ENCODE measurements around the gene HOMER1.

The HOMER1 gene

GRCh38 chr5:79514391-79515105 is 614 bp upstream of the HOMER1 start:
- peak; percentile 100 for FAIRE-seq
- peak; percentile 68 for DNase-seq (ENCODE audit: insufficient read length)
- TF ChIP-seq POLR2AphosphoS5 (IDR thresholded peaks at IDR 0.05; ENCODE audit: low read depth, low read length) (peak; percentile 83), TAF1 (IDR thresholded peaks at IDR 0.05; ENCODE audit: borderline replicate concordance, low read depth, low read length) (peak; percentile 27; the same call in 1 of the 2 replicates), POLR2A (IDR thresholded peaks at IDR 0.05; ENCODE audit: low read depth, low read length) (peak; percentile 94)

- no peak for FAIRE-seq
Observed at GRCh38 chr5:79513308-79513703, 628 bp downstream of the HOMER1 start.

GRCh38 chr5:79512471-79513307 is 1.2 kb downstream of the HOMER1 start:
- DNase-seq (ENCODE audit: insufficient read length) = no peak
- TF ChIP-seq POLR2AphosphoS5 (IDR thresholded peaks at IDR 0.05; ENCODE audit: low read depth, low read length) (no peak), TAF1 (IDR thresholded peaks at IDR 0.05; ENCODE audit: borderline replicate concordance, low read depth, low read length) (no peak), POLR2A (IDR thresholded peaks at IDR 0.05; ENCODE audit: low read depth, low read length) (no peak)
- FAIRE-seq = no peak

More at GRCh38 chr5:79513308-79513703, 628 bp downstream of the HOMER1 start:
- DNase-seq (ENCODE audit: insufficient read length) = no peak
- TF ChIP-seq TAF1 (IDR thresholded peaks at IDR 0.05; ENCODE audit: borderline replicate concordance, low read depth, low read length) (no peak), POLR2A (IDR thresholded peaks at IDR 0.05; ENCODE audit: low read depth, low read length) (no peak)

- no peak for TF ChIP-seq TAF1 (IDR thresholded peaks at IDR 0.05; ENCODE audit: borderline replicate concordance, low read depth, low read length)
- no peak for TF ChIP-seq POLR2AphosphoS5 (IDR thresholded peaks at IDR 0.05; ENCODE audit: low read depth, low read length)
- no peak for TF ChIP-seq POLR2A (IDR thresholded peaks at IDR 0.05; ENCODE audit: low read depth, low read length)
- FAIRE-seq = peak; percentile 14
- no peak for DNase-seq (ENCODE audit: insufficient read length)
Observed at GRCh38 chr5:79512049-79512448, 1.9 kb downstream of the HOMER1 start.

GRCh38 chr5:79510638-79511037 is 3.3 kb downstream of the HOMER1 start:
- no peak for TF ChIP-seq TAF1 (IDR thresholded peaks at IDR 0.05; ENCODE audit: borderline replicate concordance, low read depth, low read length)
- TF ChIP-seq POLR2A (IDR thresholded peaks at IDR 0.05; ENCODE audit: low read depth, low read length) = no peak
- TF ChIP-seq POLR2AphosphoS5 (IDR thresholded peaks at IDR 0.05; ENCODE audit: low read depth, low read length) = no peak
- no peak for FAIRE-seq
- no peak for DNase-seq (ENCODE audit: insufficient read length)

GRCh38 chr5:79509244-79509885 is 4.6 kb downstream of the HOMER1 start:
- no peak for FAIRE-seq
- TF ChIP-seq TAF1 (IDR thresholded peaks at IDR 0.05; ENCODE audit: borderline replicate concordance, low read depth, low read length) (no peak), POLR2AphosphoS5 (IDR thresholded peaks at IDR 0.05; ENCODE audit: low read depth, low read length) (no peak)
- no peak for DNase-seq (ENCODE audit: insufficient read length)

- FAIRE-seq (no peak), DNase-seq (ENCODE audit: insufficient read length) (no peak)
- no peak for TF ChIP-seq TAF1 (IDR thresholded peaks at IDR 0.05; ENCODE audit: borderline replicate concordance, low read depth, low read length)
- no peak for TF ChIP-seq POLR2AphosphoS5 (IDR thresholded peaks at IDR 0.05; ENCODE audit: low read depth, low read length)
- no peak for TF ChIP-seq POLR2A (IDR thresholded peaks at IDR 0.05; ENCODE audit: low read depth, low read length)
Observed at GRCh38 chr5:79508794-79509193, 5.1 kb downstream of the HOMER1 start.

GRCh38 chr5:79508354-79508753 is 5.6 kb downstream of the HOMER1 start:
- TF ChIP-seq TAF1 (IDR thresholded peaks at IDR 0.05; ENCODE audit: borderline replicate concordance, low read depth, low read length) = no peak
- no peak for TF ChIP-seq POLR2A (IDR thresholded peaks at IDR 0.05; ENCODE audit: low read depth, low read length)
- TF ChIP-seq POLR2AphosphoS5 (IDR thresholded peaks at IDR 0.05; ENCODE audit: low read depth, low read length) = no peak
- FAIRE-seq (no peak), DNase-seq (ENCODE audit: insufficient read length) (no peak)

GRCh38 chr5:79507251-79508205 is 6.4 kb downstream of the HOMER1 start:
- no peak for DNase-seq (ENCODE audit: insufficient read length)
- no peak for FAIRE-seq
- TF ChIP-seq POLR2AphosphoS5 (IDR thresholded peaks at IDR 0.05; ENCODE audit: low read depth, low read length) (no peak), TAF1 (IDR thresholded peaks at IDR 0.05; ENCODE audit: borderline replicate concordance, low read depth, low read length) (no peak), POLR2A (IDR thresholded peaks at IDR 0.05; ENCODE audit: low read depth, low read length) (no peak)

- no peak for TF ChIP-seq POLR2AphosphoS5 (IDR thresholded peaks at IDR 0.05; ENCODE audit: low read depth, low read length)
- FAIRE-seq (no peak), DNase-seq (ENCODE audit: insufficient read length) (no peak)
Observed at GRCh38 chr5:79505138-79505537, 8.8 kb downstream of the HOMER1 start.
